Erythroblast (primary cell): Measurements from ENCODE around the gene DCDC2B.
"Not testable (repeated sequence)": the region's sequence is repeated elsewhere in the genome, so short reads cannot be mapped to it uniquely, and the experiment has no call there.

Experiments used
- GATA1 ChIP-seq: IDR thresholded peaks from 2 replicates; pipeline ENCODE4 v1.6.1; 2011; ENCODE audit warnings: low read depth, mild to moderate bottlenecking, control low read depth, low read length, moderate library complexity
- POLR2A ChIP-seq: IDR thresholded peaks from 2 replicates; pipeline ENCODE4 v1.6.1; 2011; ENCODE audit warnings: mild to moderate bottlenecking, low read length

- not testable (repeated sequence) for TF ChIP-seq POLR2A, GATA1
These were observed 43.3 kb upstream of the DCDC2B start for GRCh38 chr1:32165633-32166032.
